ENCODE data around the gene PHF14. TPM values are rescaled to one million over a fixed set of nuclear protein-coding genes. Genes with fewer than 3 reads are reported as not detected.

Gene PHF14
- total and polyA plus RNA-seq, 8 donors: 10.8 to 23.5 (median 15.3) TPM

- 59 to 82% methylated on average over 1 of the region's 1 CpG for whole genome bisulfite sequencing, 2 donors
These were observed 203.4 kb downstream of the PHF14 start for GRCh38 chr7:11176985-11177555.

GRCh38 chr7:11177793-11178192 lies 204.1 kb downstream of the PHF14 start:
- TF ChIP-seq CTCF (IDR thresholded peaks at IDR 0.05): no peak
- Histone ChIP-seq H3K36me3 (no peaks in the 10 kb centered on the region), H3K4me1 (no peaks in the 10 kb centered on the region), H3K27ac (no peak overlapping the region), H3K9me3 (no peaks in the 10 kb centered on the region), H3K4me3 (no peak overlapping the region), H3K27me3 (no peaks in the 10 kb centered on the region)
- ATAC-seq: no peak
- no peak for DNase-seq
- FAIRE-seq: no peak
- intact Hi-C loops (cut with DNase I): no loop called here
- WGBS, 2 donors: 32 to 51% methylated on average over 3 of the region's 3 CpGs

More at GRCh38 chr7:11176985-11177555, 203.4 kb downstream of the PHF14 start:
- TF ChIP-seq CTCF (IDR thresholded peaks at IDR 0.05): no peak
- intact Hi-C loops (cut with DNase I): no loop called here
- Histone ChIP-seq H3K9me3 (no peaks in the 10 kb centered on the region), H3K27ac (no peak overlapping the region), H3K4me3 (no peak overlapping the region), H3K4me1 (no peaks in the 10 kb centered on the region), H3K27me3 (no peaks in the 10 kb centered on the region), H3K36me3 (no peaks in the 10 kb centered on the region)
- FAIRE-seq (no peak), ATAC-seq (no peak), DNase-seq (no peak)

GRCh38 chr7:11181590-11181989 lies 207.9 kb downstream of the PHF14 start:
- Histone ChIP-seq H3K36me3 (no peaks in the 10 kb centered on the region), H3K4me1 (no peaks in the 10 kb centered on the region), H3K4me3 (no peak overlapping the region), H3K27ac (no peak overlapping the region), H3K27me3 (no peaks in the 10 kb centered on the region), H3K9me3 (no peaks in the 10 kb centered on the region)
- TF ChIP-seq CTCF (IDR thresholded peaks at IDR 0.05): no peak
- FAIRE-seq (no peak), DNase-seq (no peak), ATAC-seq (no peak)
- intact Hi-C loops (cut with DNase I): no loop called here
- WGBS, 2 donors: 60 to 69% methylated on average over 10 of the region's 10 CpGs

- intact Hi-C loops (cut with DNase I): no loop called here
- H3K9me3 ChIP-seq: no peaks in the 10 kb centered on the region
- H3K27ac ChIP-seq: no peak overlapping the region
- TF ChIP-seq CTCF (IDR thresholded peaks at IDR 0.05): no peak
- ATAC-seq (no peak), DNase-seq (no peak), FAIRE-seq (no peak)
- 43 to 46% methylated on average over 1 of the region's 1 CpG for WGBS, 2 donors
- no peaks in the 10 kb centered on the region for H3K27me3 ChIP-seq
- no peak overlapping the region for H3K4me3 ChIP-seq
- no peaks in the 10 kb centered on the region for H3K36me3 ChIP-seq
- H3K4me1 ChIP-seq: no peaks in the 10 kb centered on the region
These were observed 209.1 kb downstream of the PHF14 start for GRCh38 chr7:11182736-11183135.

- Histone ChIP-seq H3K4me3 (no peak overlapping the region), H3K27ac (no peak overlapping the region), H3K36me3 (no peaks in the 10 kb centered on the region), H3K4me1 (no peaks in the 10 kb centered on the region), H3K27me3 (no peaks in the 10 kb centered on the region), H3K9me3 (no peaks in the 10 kb centered on the region)
- FAIRE-seq: no peak
- no peak for DNase-seq
- 46 to 47% methylated on average over 4 of the region's 4 CpGs for WGBS, 2 donors
- TF ChIP-seq CTCF (IDR thresholded peaks at IDR 0.05): no peak
- ATAC-seq: no peak
- intact Hi-C loops (cut with DNase I): no loop called here
These were observed 211.6 kb downstream of the PHF14 start for GRCh38 chr7:11185179-11185815.

Measured in pancreas (tissue), 10 donors.